LNCaP clone FGC (cell line): ENCODE measurements around the gene RGS7BP.
"Not testable (repeated sequence)": the region's sequence is repeated elsewhere in the genome, so short reads cannot be mapped to it uniquely, and the experiment has no call there.

Source experiments
- DNase-seq: peaks from one replicate; pipeline ENCODE4 v3.0.0-alpha.2; 2011; ENCODE audit warnings: low read depth
- H3K4me3 ChIP-seq: 2 replicates; pipeline ENCODE4 v1.5.1; 2011; ENCODE audit warnings: mild to moderate bottlenecking, low read depth, low read length, control low read depth
- CTCF ChIP-seq: IDR thresholded peaks from 2 replicates; pipeline ENCODE4 v1.5.1; 2012; ENCODE audit warnings: mild to moderate bottlenecking; ENCODE audit not compliant: control insufficient read depth, insufficient read depth; ENCODE audit errors: extremely low read depth

RGS7BP gene

GRCh38 chr5:64534033-64534432 lies 28.2 kb downstream of the RGS7BP start:
- no peak for DNase-seq
- no peak for TF ChIP-seq CTCF

GRCh38 chr5:64557911-64558310 lies 52.1 kb downstream of the RGS7BP start:
- no peak overlapping the region for H3K4me3 ChIP-seq
- no peak for DNase-seq
- TF ChIP-seq CTCF: no peak

More at GRCh38 chr5:64534033-64534432, 28.2 kb downstream of the RGS7BP start:
- H3K4me3 ChIP-seq: no peak overlapping the region

- DNase-seq, H3K4me3 ChIP-seq: not testable (repeated sequence)
Measured at GRCh38 chr5:64558641-64559040, 52.8 kb downstream of the RGS7BP start.

- no peak for DNase-seq
- no peak for TF ChIP-seq CTCF
- no peak overlapping the region for H3K4me3 ChIP-seq
Measured at GRCh38 chr5:64566310-64566916, 60.6 kb downstream of the RGS7BP start.

- no peak for TF ChIP-seq CTCF
- peak; percentile 71 for DNase-seq
Measured at GRCh38 chr5:64569858-64570257, 64.0 kb downstream of the RGS7BP start.

GRCh38 chr5:64570395-64570996 lies 64.7 kb downstream of the RGS7BP start:
- no peak for TF ChIP-seq CTCF
- peak; percentile 63 for DNase-seq
- H3K4me3 ChIP-seq: no peak overlapping the region

More at GRCh38 chr5:64569858-64570257, 64.0 kb downstream of the RGS7BP start:
- H3K4me3 ChIP-seq: no peak overlapping the region

- no peak overlapping the region for H3K4me3 ChIP-seq
- no peak for DNase-seq
- TF ChIP-seq CTCF: no peak
Measured at GRCh38 chr5:64575561-64575960, 69.7 kb downstream of the RGS7BP start.
